Trophoblast cell (in vitro differentiated cells and primary cell): ENCODE results near the gene EPS8.
"Not testable (repeated sequence)": the region's sequence is repeated elsewhere in the genome, so short reads cannot be mapped to it uniquely, and the experiment has no call there.

ENCODE experiments used
- DNase-seq, 2 donors: peaks; one replicate each; pipeline ENCODE4 v3.0.0-alpha.2; 2016
- H2AFZ ChIP-seq: 2 replicates; pipeline ENCODE4 v1.6.1; 2013; ENCODE audit warnings: low read length, moderate library complexity, mild to moderate bottlenecking; ENCODE audit not compliant: insufficient read depth, poor library complexity
- H2AK5ac ChIP-seq: 2 replicates; pipeline ENCODE4 v1.6.1; 2013; ENCODE audit warnings: mild to moderate bottlenecking, low read length
- H2BK120ac ChIP-seq: 2 replicates; pipeline ENCODE4 v1.6.1; 2013; ENCODE audit warnings: low read length, mild to moderate bottlenecking, moderate library complexity; ENCODE audit not compliant: insufficient read depth, poor library complexity
- H2BK12ac ChIP-seq: 2 replicates; pipeline ENCODE4 v1.6.1; 2013; ENCODE audit warnings: mild to moderate bottlenecking, low read length, moderate library complexity
- H2BK5ac ChIP-seq: 2 replicates; pipeline ENCODE4 v1.6.1; 2013; ENCODE audit warnings: low read length, low read depth, moderate library complexity, mild to moderate bottlenecking; ENCODE audit not compliant: poor library complexity
- H3K14ac ChIP-seq: 2 replicates; pipeline ENCODE4 v1.6.1; 2013; ENCODE audit warnings: mild to moderate bottlenecking, low read length
- H3K18ac ChIP-seq: 2 replicates; pipeline ENCODE4 v1.6.1; 2013; ENCODE audit warnings: mild to moderate bottlenecking, low read length
- H3K23ac ChIP-seq: 2 replicates; pipeline ENCODE4 v1.6.1; 2013; ENCODE audit warnings: low read length
- H3K27ac ChIP-seq: 2 replicates; pipeline ENCODE4 v1.5.1; 2013; ENCODE audit warnings: low read depth, mild to moderate bottlenecking, inconsistent platforms, low read length, moderate library complexity
- H3K27me3 ChIP-seq: 2 replicates; pipeline ENCODE4 v1.6.1; 2013; ENCODE audit warnings: inconsistent platforms, mild to moderate bottlenecking, low read length, moderate library complexity; ENCODE audit not compliant: insufficient read depth
- H3K36me3 ChIP-seq, 2 experiments: 1 replicate in 1 of 2; 2 replicates in 1 of 2; pipeline ENCODE4 v1.6.1; 2013; ENCODE audit warnings: low read length in 2 of 2, mild to moderate bottlenecking in 2 of 2, moderate library complexity in 1 of 2; ENCODE audit not compliant: insufficient read depth in 2 of 2, control insufficient read depth in 1 of 2
- H3K4ac ChIP-seq: 2 replicates; pipeline ENCODE4 v1.6.1; 2013; ENCODE audit warnings: low read depth, mild to moderate bottlenecking, low read length, moderate library complexity
- H3K4me1 ChIP-seq, 2 experiments: 1 replicate in 1 of 2; 2 replicates in 1 of 2; pipeline ENCODE4 v1.6.1; 2013; ENCODE audit warnings: low read length in 2 of 2, mild to moderate bottlenecking in 2 of 2, moderate library complexity in 1 of 2; ENCODE audit not compliant: insufficient read depth in 2 of 2, control insufficient read depth in 1 of 2
- H3K4me2 ChIP-seq: 2 replicates; pipeline ENCODE4 v1.6.1; 2013; ENCODE audit warnings: inconsistent platforms, mild to moderate bottlenecking, low read length, moderate library complexity
- H3K4me3 ChIP-seq: 2 replicates; pipeline ENCODE4 v1.5.1; 2013; ENCODE audit warnings: mild to moderate bottlenecking, low read depth, low read length, inconsistent platforms
- H3K79me1 ChIP-seq: one replicate; pipeline ENCODE4 v1.6.1; 2013; ENCODE audit warnings: low read length
- H3K79me2 ChIP-seq: 2 replicates; pipeline ENCODE4 v1.6.1; 2013; ENCODE audit warnings: low read length, mild to moderate bottlenecking; ENCODE audit not compliant: control insufficient read depth, insufficient read depth, poor library complexity
- H3K9ac ChIP-seq: 2 replicates; pipeline ENCODE4 v1.6.1; 2013; ENCODE audit warnings: mild to moderate bottlenecking, low read length
- H3K9me3 ChIP-seq: 2 replicates; pipeline ENCODE4 v1.6.1; 2013; ENCODE audit warnings: low read depth, mild to moderate bottlenecking, control low read depth, inconsistent platforms, low read length; ENCODE audit not compliant: insufficient read depth
- H4K12ac ChIP-seq: 2 replicates; pipeline ENCODE4 v1.6.1; 2013; ENCODE audit warnings: low read depth, mild to moderate bottlenecking, low read length, moderate library complexity
- H4K8ac ChIP-seq: 2 replicates; pipeline ENCODE4 v1.6.1; 2013; ENCODE audit warnings: low read depth, mild to moderate bottlenecking, low read length, moderate library complexity
- H4K91ac ChIP-seq: one replicate; pipeline ENCODE4 v1.6.1; 2013; ENCODE audit warnings: low read depth, mild to moderate bottlenecking, low read length, moderate library complexity
- WGBS: extraction: QIAGEN DNeasy Blood & Tissue Kit; methylation state at CpG from one replicate; pipeline ENCODE4 v1.1.7; 2013; ENCODE audit warnings: missing lambda C conversion rate; ENCODE audit not compliant: insufficient read length, insufficient coverage; ENCODE audit errors: extremely low coverage; 5-methylcytosine and 5-hydroxymethylcytosine counted together

EPS8 gene

GRCh38 chr12:15751741-15752140 lies 37.4 kb downstream of the EPS8 start:
- H3K36me3 ChIP-seq = no peaks in the 10 kb centered on the region
- H3K79me1 ChIP-seq = no peaks in the 10 kb centered on the region
- H3K9me3 ChIP-seq = no peaks in the 10 kb centered on the region
- H3K23ac ChIP-seq = no peak overlapping the region
- no peaks in the 10 kb centered on the region for H3K27me3 ChIP-seq
- H4K91ac ChIP-seq = no peak overlapping the region
- no peak overlapping the region for H2BK120ac ChIP-seq
- H2BK12ac ChIP-seq = no peak overlapping the region
- DNase-seq = no peak
- no peak overlapping the region for H3K4ac ChIP-seq
- H3K4me2 ChIP-seq = no peak overlapping the region
- H3K4me3 ChIP-seq = no peak overlapping the region
- H4K12ac ChIP-seq = no peak overlapping the region
- WGBS = no CpG with 5 or more reads among the region's 2 CpGs
- H2BK5ac ChIP-seq = no peak overlapping the region
- no peaks in the 10 kb centered on the region for H3K79me2 ChIP-seq
- no peak overlapping the region for H3K9ac ChIP-seq
- no peak overlapping the region for H2AFZ ChIP-seq
- no peak overlapping the region for H4K8ac ChIP-seq
- no peak overlapping the region for H3K27ac ChIP-seq
- no peaks in the 10 kb centered on the region for H3K4me1 ChIP-seq
- no peak overlapping the region for H2AK5ac ChIP-seq
- H3K18ac ChIP-seq = no peak overlapping the region
- no peak overlapping the region for H3K14ac ChIP-seq

GRCh38 chr12:15749937-15750336 lies 39.3 kb downstream of the EPS8 start:
- no peak overlapping the region for H3K18ac ChIP-seq
- H4K12ac ChIP-seq = no peak overlapping the region
- WGBS = no CpG with 5 or more reads among the region's 4 CpGs
- no peak overlapping the region for H3K4me2 ChIP-seq
- H3K4me1 ChIP-seq = no peaks in the 10 kb centered on the region
- no peak overlapping the region for H2BK12ac ChIP-seq
- H3K27me3 ChIP-seq = no peaks in the 10 kb centered on the region
- H3K23ac ChIP-seq = no peak overlapping the region
- no peak overlapping the region for H4K8ac ChIP-seq
- H3K79me2 ChIP-seq = no peaks in the 10 kb centered on the region
- DNase-seq = no peak
- no peaks in the 10 kb centered on the region for H3K36me3 ChIP-seq
- no peak overlapping the region for H3K4me3 ChIP-seq
- H2BK5ac ChIP-seq = no peak overlapping the region
- H4K91ac ChIP-seq = no peak overlapping the region
- no peak overlapping the region for H3K9ac ChIP-seq
- no peak overlapping the region for H3K27ac ChIP-seq
- no peaks in the 10 kb centered on the region for H3K79me1 ChIP-seq
- H2BK120ac ChIP-seq = no peak overlapping the region
- no peak overlapping the region for H2AK5ac ChIP-seq
- no peak overlapping the region for H3K4ac ChIP-seq
- no peak overlapping the region for H2AFZ ChIP-seq
- H3K14ac ChIP-seq = no peak overlapping the region
- no peaks in the 10 kb centered on the region for H3K9me3 ChIP-seq

DNA sequence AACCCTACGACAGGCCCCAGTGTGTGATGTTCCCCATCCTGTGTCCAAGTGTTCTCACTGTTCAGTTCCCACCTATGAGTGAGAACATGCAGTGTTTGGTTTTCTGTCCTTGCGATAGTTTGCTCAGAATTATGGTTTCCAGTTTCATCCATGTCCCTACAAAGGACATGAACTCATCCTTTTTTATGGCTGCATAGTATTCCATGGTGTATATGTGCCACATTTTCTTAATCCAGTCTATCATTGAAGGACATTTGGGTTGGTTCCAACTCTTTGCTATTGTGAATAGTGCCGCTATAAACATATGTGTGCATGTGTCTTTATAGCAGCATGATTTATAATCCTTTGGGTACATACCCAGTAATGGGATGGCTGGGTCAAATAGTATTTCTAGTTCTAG lies 47.3 kb downstream of the EPS8 start:
- H3K9ac ChIP-seq, H3K14ac ChIP-seq, H2BK12ac ChIP-seq, H3K9me3 ChIP-seq, H4K12ac ChIP-seq, H2BK5ac ChIP-seq, H3K4me2 ChIP-seq, H4K91ac ChIP-seq, H3K18ac ChIP-seq, H3K27ac ChIP-seq, H3K36me3 ChIP-seq, H3K4ac ChIP-seq, H3K79me2 ChIP-seq, H4K8ac ChIP-seq, H2BK120ac ChIP-seq, DNase-seq, H3K4me3 ChIP-seq, H3K23ac ChIP-seq, H3K79me1 ChIP-seq, H2AFZ ChIP-seq, H3K27me3 ChIP-seq, H2AK5ac ChIP-seq, H3K4me1 ChIP-seq: not testable (repeated sequence)
- no CpG with 5 or more reads among the region's 3 CpGs for WGBS

DNA sequence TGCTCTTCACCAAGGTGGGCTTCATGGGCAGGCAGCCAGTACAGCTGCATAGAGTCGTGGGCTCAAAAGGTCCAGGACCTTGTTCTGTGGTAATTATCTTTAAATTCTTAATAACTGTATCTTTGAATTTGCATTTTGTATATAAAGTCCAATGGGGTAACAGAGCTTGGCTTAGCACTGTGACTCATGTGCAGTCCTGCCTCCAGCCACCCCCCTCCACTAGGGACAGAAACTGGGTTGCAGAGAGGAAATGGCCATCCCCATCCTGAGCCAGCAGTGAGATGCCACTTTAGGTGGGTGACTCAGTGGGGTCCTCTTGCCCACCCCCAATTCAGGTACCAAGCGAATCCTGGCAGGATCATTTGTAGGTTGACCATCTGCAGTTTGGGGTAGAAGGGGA lies 48.1 kb downstream of the EPS8 start:
- no peaks in the 10 kb centered on the region for H3K4me1 ChIP-seq
- no peak overlapping the region for H3K9ac ChIP-seq
- WGBS = no CpG with 5 or more reads among the region's 2 CpGs
- no peaks in the 10 kb centered on the region for H3K27me3 ChIP-seq
- no peaks in the 10 kb centered on the region for H3K36me3 ChIP-seq
- no peak overlapping the region for H2BK120ac ChIP-seq
- H4K91ac ChIP-seq = no peak overlapping the region
- H4K12ac ChIP-seq = no peak overlapping the region
- H3K79me2 ChIP-seq = no peaks in the 10 kb centered on the region
- no peaks in the 10 kb centered on the region for H3K9me3 ChIP-seq
- DNase-seq = no peak
- H3K14ac ChIP-seq = no peak overlapping the region
- no peak overlapping the region for H2BK12ac ChIP-seq
- no peak overlapping the region for H4K8ac ChIP-seq
- H3K79me1 ChIP-seq = no peaks in the 10 kb centered on the region
- H2AFZ ChIP-seq = no peak overlapping the region
- H2BK5ac ChIP-seq = no peak overlapping the region
- no peak overlapping the region for H2AK5ac ChIP-seq
- H3K4me2 ChIP-seq = no peak overlapping the region
- no peak overlapping the region for H3K23ac ChIP-seq
- H3K4ac ChIP-seq = no peak overlapping the region
- peak overlapping the region; percentile 25 for H3K4me3 ChIP-seq
- H3K27ac ChIP-seq = no peak overlapping the region
- no peak overlapping the region for H3K18ac ChIP-seq
